Spleen (tissue), 11 donors: ENCODE results near the gene PSMG4. TPM values are rescaled to one million over a fixed set of nuclear protein-coding genes. Genes with fewer than 3 reads are reported as not detected.

Experiments used
- DNase-seq: peaks from one replicate; pipeline ENCODE4 v3.0.0-alpha.2; 2020
- H3K27ac ChIP-seq, 8 donors: fragments of 200-600 bp; sonication (generic) in 7 of 8; 1 replicate in 4 of 8; 2 replicates in 4 of 8; pipeline versions ENCODE4 v1.5.0 to v1.8.0; 2016 to 2021; ENCODE audit warnings: inconsistent platforms in 4 of 8, mild to moderate bottlenecking in 4 of 8, moderate library complexity in 1 of 8
- H3K27me3 ChIP-seq, 7 donors: fragments of 200-600 bp; sonication (generic) in 6 of 7; replicated peaks in 1 of 7; 1 replicate in 4 of 7; 2 replicates in 3 of 7; pipeline versions ENCODE4 v1.5.0 to v1.8.0; 2016 to 2021; ENCODE audit warnings: inconsistent platforms in 3 of 7, mild to moderate bottlenecking in 1 of 7
- H3K36me3 ChIP-seq, 6 donors: fragments of 200-600 bp; sonication (generic) in 5 of 6; 1 replicate in 4 of 6; 2 replicates in 2 of 6; pipeline versions ENCODE4 v1.5.0 to v1.8.0; 2016 to 2021; ENCODE audit warnings: inconsistent platforms in 2 of 6
- H3K4me1 ChIP-seq, 6 donors: fragments of 200-600 bp; sonication (generic) in 5 of 6; 1 replicate in 3 of 6; 2 replicates in 3 of 6; pipeline versions ENCODE4 v1.5.0 to v1.8.0; 2016 to 2021; ENCODE audit warnings: inconsistent platforms in 3 of 6
- H3K4me3 ChIP-seq, 8 donors: fragments of 200-600 bp; sonication (generic) in 7 of 8; 1 replicate in 4 of 8; 2 replicates in 4 of 8; pipeline versions ENCODE4 v1.5.0 to v1.8.0; 2016 to 2021; ENCODE audit warnings: inconsistent platforms in 4 of 8, mild to moderate bottlenecking in 4 of 8, moderate library complexity in 2 of 8
- H3K9me3 ChIP-seq, 8 donors: fragments of 200-600 bp; sonication (generic) in 7 of 8; 1 replicate in 4 of 8; 2 replicates in 4 of 8; pipeline versions ENCODE4 v1.5.0 to v1.8.0; 2016 to 2021; ENCODE audit warnings: inconsistent platforms in 4 of 8
- CTCF ChIP-seq, 11 experiments: fragments of 200-600 bp in 7 of 11; fragments of 450-650 bp in 4 of 11; sonication (generic) in 4 of 11; IDR thresholded peaks in 8 of 11; conservative IDR thresholded peaks in 3 of 11; 1 replicate in 7 of 11; 2 replicates in 4 of 11; pipeline versions ENCODE4 v1.4.0 to v1.8.0; 2016 to 2021; ENCODE audit warnings: antibody characterized with exemption in 11 of 11, inconsistent platforms in 4 of 11, mild to moderate bottlenecking in 1 of 11
- POLR2A ChIP-seq, 3 donors: fragments of 450-650 bp; IDR thresholded peaks; one replicate each; pipeline ENCODE4 v1.5.1; 2017; ENCODE audit warnings: antibody characterized with exemption in 3 of 3, mild to moderate bottlenecking in 1 of 3
- POLR2AphosphoS5 ChIP-seq, 3 donors: sonication (generic); formaldehyde crosslinking; IDR thresholded peaks; one replicate each; pipeline ENCODE4 v1.5.1; 2017; ENCODE audit warnings: antibody characterized with exemption in 3 of 3
- WGBS, 5 donors: extraction: QIAGEN DNeasy Blood & Tissue Kit in 3 of 5; methylation state at CpG; one replicate each; pipeline versions ENCODE4 v1.1.5 to v1.1.7; 2013 to 2018; 5-methylcytosine and 5-hydroxymethylcytosine counted together
- intact Hi-C: fragments of 100-400 bp; cut with DNase I; formaldehyde crosslinking; loops from one replicate; pipeline ENCODE4 v1.15.0; 2023; ENCODE audit warnings: low total_unique reads
- polyA plus RNA-seq, 3 donors: library from polyadenylated mRNA; stranded (reverse); fragments of 200-250 nt; gene quantifications; one replicate each; pipeline ENCODE4 v1.2.1, GENCODE V29; 2013
- total RNA-seq, 7 donors: library from RNA; depleted of rRNA in 3 of 7; stranded (reverse); fragments of >200 nt in 3 of 7; fragmentation: NEBNext Ultra II Directional in 4 of 7; extraction: Animal tissue kit (Norgen Biotek cat#: 25700) in 4 of 7; gene quantifications; one replicate each; pipeline versions ENCODE4 v1.1.0 to v1.2.1, GENCODE V29; 2016 to 2021
- donor health status: healthy with polysubstance abuse.
- donor health status: DM: no; HTN: no; CAD: no; lungs with moderate emphysema.
- donor health status: DM: no; HTN: no; CAD: no.
- donor health status: Bipolar disorder and iron deficiency.
- donor health status: healthy.
- donor health status: DM: no; HTN: no; CAD: no.
- donor health status: DM: yes; HTN: yes; CAD: no.

The PSMG4 gene
- total and polyA plus RNA-seq, 10 donors = 12.1 to 41.6 (median 18.5) TPM

- Histone ChIP-seq H3K4me3 (peak overlapping the region in 3 of 8 donors; percentile 0 to 84 (median 23)), H3K27ac (no peak overlapping the region), H3K9me3 (no peaks in the 10 kb centered on the region), H3K36me3 (peaks cover 0 to 27% (median 11%) of the 10 kb centered on the region in 6 donors), H3K27me3 (no peaks in the 10 kb centered on the region), H3K4me1 (peaks cover 20 to 59% (median 41%) of the 10 kb centered on the region in 6 donors)
- TF ChIP-seq CTCF (IDR thresholded peaks at IDR 0.05 in 8 of 11, conservative IDR thresholded peaks at IDR 0.05 in 3 of 11) (no peak), POLR2A (IDR thresholded peaks at IDR 0.05) (no peak), POLR2AphosphoS5 (IDR thresholded peaks at IDR 0.05) (no peak)
- WGBS, 5 donors = 77 to 89% (median 80%) methylated on average over 12 to 17 of the region's 17 CpGs
- DNase-seq = no peak
- intact Hi-C loops = no loop called here
These were observed 2.2 kb downstream of the PSMG4 start for GRCh38 chr6:3260772-3261517.

DNA sequence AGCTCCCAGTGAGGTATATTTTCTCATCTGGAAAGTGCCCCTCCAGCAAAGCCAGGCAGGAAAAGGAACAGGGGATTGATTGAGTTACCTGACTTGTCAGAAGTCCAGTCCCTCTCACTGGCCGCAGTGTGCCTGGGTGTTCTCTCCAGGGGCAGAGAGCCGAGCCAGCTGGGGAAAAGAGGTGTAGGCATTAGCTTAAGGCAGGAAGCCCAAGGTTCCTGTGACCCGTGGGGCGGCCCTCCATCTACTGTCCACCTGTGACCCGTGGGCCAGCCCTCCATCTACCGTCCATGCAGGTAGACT, 2.7 kb downstream of the PSMG4 start:
- peaks cover 0 to 31% (median 11%) of the 10 kb centered on the region in 6 donors for H3K36me3 ChIP-seq
- intact Hi-C loops = no loop called here
- no peaks in the 10 kb centered on the region for H3K27me3 ChIP-seq
- no peaks in the 10 kb centered on the region for H3K9me3 ChIP-seq
- H3K4me3 ChIP-seq = no peak overlapping the region
- WGBS, 5 donors = 50 to 89% (median 65%) methylated on average over 6 of the region's 6 CpGs
- no peak overlapping the region for H3K27ac ChIP-seq
- peaks cover 20 to 59% (median 41%) of the 10 kb centered on the region in 6 donors for H3K4me1 ChIP-seq
- DNase-seq = no peak
- TF ChIP-seq POLR2A (IDR thresholded peaks at IDR 0.05) (no peak), POLR2AphosphoS5 (IDR thresholded peaks at IDR 0.05) (no peak), CTCF (IDR thresholded peaks at IDR 0.05 in 8 of 11, conservative IDR thresholded peaks at IDR 0.05 in 3 of 11) (no peak)

DNA sequence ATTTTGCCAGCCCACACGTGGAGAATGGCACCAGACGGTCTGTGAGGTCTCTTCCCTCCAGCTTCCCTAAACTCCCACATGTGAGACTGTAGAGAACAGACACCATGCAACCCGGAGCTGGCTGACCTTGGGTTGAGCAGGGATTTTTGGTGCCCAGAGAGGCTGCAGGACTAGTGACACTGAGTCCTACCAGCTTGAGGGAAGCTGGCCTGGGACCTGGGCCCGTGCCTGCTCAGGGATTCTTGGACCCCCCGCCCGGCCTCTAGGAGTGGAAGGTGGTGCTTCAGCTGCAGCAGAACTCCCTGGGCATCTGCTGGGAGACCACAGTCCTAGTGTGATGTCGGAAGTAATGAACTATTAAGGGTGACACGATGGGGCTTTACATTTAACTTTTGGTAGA, 3.2 kb downstream of the PSMG4 start:
- DNase-seq = no peak
- Histone ChIP-seq H3K27me3 (no peaks in the 10 kb centered on the region), H3K36me3 (peaks cover 0 to 31% (median 11%) of the 10 kb centered on the region in 6 donors), H3K27ac (no peak overlapping the region), H3K9me3 (no peaks in the 10 kb centered on the region), H3K4me3 (no peak overlapping the region), H3K4me1 (peaks cover 20 to 59% (median 41%) of the 10 kb centered on the region in 6 donors)
- TF ChIP-seq POLR2A (IDR thresholded peaks at IDR 0.05) (no peak), CTCF (IDR thresholded peaks at IDR 0.05 in 8 of 11, conservative IDR thresholded peaks at IDR 0.05 in 3 of 11) (no peak), POLR2AphosphoS5 (IDR thresholded peaks at IDR 0.05) (no peak)
- intact Hi-C loops = no loop called here
- WGBS, 5 donors = 69 to 84% (median 72%) methylated on average over 7 to 8 of the region's 8 CpGs

GRCh38 chr6:3263096-3263495, 4.3 kb downstream of the PSMG4 start:
- no peak overlapping the region for H3K4me3 ChIP-seq
- DNase-seq = peak; percentile 42
- intact Hi-C loops = no loop called here
- no peak for TF ChIP-seq POLR2AphosphoS5 (IDR thresholded peaks at IDR 0.05)
- TF ChIP-seq POLR2A (IDR thresholded peaks at IDR 0.05) = no peak
- TF ChIP-seq CTCF (IDR thresholded peaks at IDR 0.05 in 8 of 11, conservative IDR thresholded peaks at IDR 0.05 in 3 of 11) = no peak
- H3K9me3 ChIP-seq = no peaks in the 10 kb centered on the region
- no peaks in the 10 kb centered on the region for H3K27me3 ChIP-seq
- peaks cover 0 to 43% (median 11%) of the 10 kb centered on the region in 6 donors for H3K36me3 ChIP-seq
- H3K27ac ChIP-seq = no peak overlapping the region
- WGBS, 5 donors = 79 to 95% (median 89%) methylated on average over 5 to 6 of the region's 6 CpGs
- H3K4me1 ChIP-seq = peaks cover 20 to 59% (median 42%) of the 10 kb centered on the region in 6 donors
